H4 (cell line): Measurements from ENCODE around the gene KLF15. TPM values are rescaled to one million over a fixed set of nuclear protein-coding genes. Genes with fewer than 3 reads are reported as not detected.

Experiments used
- DNase-seq: peaks from one replicate; pipeline ENCODE4 v3.0.0-alpha.2; 2015; ENCODE audit warnings: low spot score
- total RNA-seq: library from RNA; depleted of rRNA; stranded (reverse); fragments of >200 nt; shearing (Covaris generic); gene quantifications from 2 replicates; pipeline ENCODE4 v1.2.3, GENCODE V29; 2014; rRNA removed

The KLF15 gene
- total RNA-seq, 1 experiment from 2014 or later = 1.1 TPM

DNA sequence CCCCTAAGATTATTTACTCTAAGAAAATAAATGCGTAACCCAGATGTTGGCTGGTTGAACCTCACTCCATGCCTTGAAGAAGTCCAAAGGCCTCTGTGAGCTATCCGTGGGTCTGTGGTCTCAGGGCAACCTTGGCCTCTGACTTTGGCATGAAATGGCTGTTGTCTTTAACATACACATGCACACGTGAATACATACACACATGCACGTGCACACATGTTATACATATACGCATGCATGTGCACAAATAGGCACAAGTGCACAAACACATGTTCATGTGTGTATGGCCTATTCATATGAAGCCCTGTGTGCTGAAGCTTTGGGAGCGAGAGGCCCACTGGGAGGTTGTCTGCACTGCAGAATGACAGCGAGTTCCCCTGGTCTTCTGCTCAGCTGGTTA is 50.8 kb downstream of the KLF15 start:
- DNase-seq = no peak

DNA sequence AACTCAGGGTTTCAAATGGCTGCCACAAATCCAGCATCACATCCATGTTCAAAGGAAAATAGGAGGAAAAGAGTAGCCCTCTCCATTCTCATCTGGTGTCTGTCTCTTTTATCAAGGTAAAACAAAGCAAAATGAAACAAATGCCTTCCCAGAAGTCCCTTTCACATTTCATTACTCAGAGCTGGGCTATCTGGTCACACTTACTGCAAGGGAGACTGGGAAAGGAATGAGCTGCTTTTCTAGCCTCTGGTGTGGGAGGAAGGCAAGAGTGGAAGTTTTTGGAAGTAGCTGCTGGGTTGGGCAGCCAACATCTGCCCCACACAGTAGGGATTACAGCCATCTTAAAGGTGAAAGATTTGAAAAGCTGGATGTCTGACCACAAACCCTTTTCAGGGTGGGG is 51.8 kb downstream of the KLF15 start:
- DNase-seq = no peak

DNA sequence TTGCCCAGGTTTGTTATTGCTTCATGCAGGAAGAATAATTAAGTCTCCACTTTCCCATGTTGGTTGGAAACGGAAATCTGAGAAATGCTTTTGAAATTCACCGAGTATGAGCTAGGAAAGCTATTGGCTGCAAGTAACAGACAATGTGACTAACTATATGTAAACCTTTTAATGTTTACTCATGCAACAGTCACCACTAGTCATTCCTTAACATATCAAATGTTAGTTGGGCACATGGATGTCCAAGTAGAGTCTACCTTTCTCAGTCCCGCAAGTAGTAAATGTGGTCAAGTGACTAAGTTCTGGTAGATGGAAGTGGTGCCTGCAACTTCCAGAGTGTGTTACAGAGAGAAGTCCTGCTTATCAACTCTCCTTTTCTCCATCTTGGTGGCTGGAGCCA is 52.5 kb downstream of the KLF15 start:
- DNase-seq = no peak

DNA sequence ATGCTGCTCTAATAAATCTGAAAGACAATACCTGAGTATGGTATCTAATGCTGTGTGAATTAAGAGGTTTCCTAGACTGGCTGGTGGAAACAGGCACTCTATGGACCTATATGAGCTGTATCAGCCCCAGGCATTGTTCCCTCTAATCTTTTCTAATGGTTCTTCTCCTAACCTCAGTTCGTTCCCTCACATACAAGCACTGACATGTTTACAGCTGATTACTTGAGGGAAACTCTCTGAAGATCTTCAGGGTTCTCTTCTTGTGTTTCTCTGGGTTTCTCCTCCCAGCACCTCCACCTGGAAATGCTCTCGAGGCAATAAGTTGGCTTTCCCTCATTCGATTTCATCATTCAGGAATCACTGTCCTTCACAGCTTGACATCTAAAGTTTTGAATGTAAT is 52.9 kb downstream of the KLF15 start:
- DNase-seq = no peak

DNA sequence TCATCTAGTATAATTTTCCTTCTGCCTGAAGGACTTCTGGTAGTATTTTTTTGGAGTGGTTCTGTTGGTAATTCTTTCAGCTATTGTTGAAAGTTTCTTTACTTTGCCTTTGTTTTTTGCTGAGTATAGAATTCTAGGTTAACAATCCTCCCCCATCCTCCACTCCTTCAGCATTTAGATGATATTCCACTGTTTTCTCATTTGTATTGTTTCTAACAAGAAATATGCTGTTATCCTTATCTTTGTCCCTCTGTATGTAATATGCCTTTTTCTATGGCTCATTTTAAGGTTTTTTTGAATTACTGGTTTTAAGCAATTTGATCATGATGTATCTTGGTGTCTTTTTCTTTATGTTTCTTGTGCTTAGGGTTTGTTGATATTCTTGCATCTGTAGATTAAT is 53.9 kb downstream of the KLF15 start:
- DNase-seq = no peak

DNA sequence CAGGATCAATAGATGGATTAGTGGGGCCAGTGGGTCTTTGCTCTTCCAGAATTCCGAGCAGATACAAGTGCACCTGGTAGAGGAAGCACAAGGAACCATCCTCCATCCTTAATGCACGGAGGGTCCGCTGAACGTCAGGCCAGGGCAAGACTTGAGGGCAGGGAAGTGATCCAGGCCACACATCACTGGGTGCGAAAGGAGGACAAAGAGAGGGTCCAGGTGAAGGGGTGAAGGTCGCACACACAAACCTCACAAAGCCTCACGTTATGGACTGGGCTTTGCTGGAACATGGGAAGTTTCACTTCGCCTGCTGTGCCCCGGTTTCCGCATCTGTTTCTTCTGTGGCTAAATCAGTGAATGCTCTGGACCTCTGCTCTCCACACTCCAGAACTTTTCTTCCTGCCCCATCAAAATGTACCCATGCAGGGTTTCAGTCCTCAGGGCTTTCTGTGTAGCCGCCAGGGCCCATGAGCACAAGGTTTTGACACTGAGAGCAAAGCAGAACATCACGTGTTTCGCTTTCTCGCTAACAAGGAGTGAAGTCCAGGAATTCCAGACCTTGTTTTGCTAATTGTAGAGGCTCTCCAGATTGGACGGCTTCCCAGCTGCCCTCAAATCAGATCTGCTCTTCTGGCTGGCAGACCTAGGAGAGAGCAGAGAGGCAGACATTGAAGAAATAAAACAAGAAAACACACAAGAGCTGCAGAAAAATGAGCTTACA is 56.3 kb downstream of the KLF15 start:
- no peak for DNase-seq

DNA sequence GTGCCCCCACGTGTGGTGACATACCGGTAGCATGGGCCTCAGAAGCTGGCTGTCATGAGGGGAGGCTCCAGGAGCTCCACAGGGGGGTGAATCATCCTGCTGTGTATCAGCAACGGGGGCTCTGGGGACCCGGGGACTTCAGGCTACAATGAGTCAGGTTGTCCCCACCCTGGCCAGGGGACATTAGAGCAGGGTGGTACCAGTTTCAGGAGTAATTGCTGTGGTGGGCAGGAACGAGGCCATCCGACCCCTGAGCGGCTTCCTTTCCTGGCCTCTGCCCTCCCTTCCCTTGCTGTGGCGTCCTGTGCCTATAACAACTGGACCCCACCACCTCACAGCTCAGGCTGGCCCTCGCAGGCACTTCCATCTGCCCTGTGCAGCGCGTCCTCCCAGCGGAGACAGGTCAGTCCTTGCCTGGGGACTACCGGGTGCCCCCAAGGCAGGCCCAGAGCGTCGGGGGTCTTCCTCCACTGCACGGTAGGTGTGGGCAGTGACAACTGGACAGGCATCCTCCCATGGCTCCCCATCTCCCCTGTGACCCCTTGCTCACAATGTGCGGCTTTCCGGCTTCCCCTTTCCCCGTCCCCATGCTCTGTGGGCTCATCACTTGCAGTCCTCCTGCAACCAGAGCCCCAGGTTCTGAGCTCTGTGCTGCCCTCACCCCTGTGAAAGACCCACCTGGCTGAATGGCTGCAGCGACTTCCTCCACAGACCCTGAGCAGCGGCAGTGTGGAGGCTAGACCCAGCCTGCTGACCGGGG is 57.0 kb downstream of the KLF15 start:
- no peak for DNase-seq

DNA sequence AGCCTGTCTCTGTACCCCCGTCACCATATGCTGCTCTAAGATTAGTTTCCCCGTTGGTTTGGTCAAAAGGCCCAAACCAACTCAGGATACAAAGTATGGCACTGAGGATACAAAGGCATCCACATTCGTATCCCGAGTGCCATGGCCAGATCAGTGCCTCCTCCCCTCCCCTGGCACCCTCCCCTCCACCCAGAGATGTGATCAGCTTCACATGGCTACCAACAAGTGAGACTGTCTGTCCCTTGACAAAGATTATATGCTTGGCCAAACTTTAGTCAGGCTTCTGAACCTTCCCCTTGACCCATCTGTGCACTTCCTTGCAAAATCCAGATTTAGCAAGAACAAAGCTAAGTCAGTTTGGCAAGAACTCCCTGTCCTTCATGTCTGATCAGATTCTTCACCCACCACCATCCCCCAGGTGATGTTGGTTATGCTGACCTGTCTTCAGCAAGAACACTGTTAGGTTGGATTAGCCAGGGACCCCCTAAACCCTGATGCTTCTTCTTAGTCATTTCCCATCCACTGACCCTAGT is 61.7 kb downstream of the KLF15 start:
- no peak for DNase-seq

DNA sequence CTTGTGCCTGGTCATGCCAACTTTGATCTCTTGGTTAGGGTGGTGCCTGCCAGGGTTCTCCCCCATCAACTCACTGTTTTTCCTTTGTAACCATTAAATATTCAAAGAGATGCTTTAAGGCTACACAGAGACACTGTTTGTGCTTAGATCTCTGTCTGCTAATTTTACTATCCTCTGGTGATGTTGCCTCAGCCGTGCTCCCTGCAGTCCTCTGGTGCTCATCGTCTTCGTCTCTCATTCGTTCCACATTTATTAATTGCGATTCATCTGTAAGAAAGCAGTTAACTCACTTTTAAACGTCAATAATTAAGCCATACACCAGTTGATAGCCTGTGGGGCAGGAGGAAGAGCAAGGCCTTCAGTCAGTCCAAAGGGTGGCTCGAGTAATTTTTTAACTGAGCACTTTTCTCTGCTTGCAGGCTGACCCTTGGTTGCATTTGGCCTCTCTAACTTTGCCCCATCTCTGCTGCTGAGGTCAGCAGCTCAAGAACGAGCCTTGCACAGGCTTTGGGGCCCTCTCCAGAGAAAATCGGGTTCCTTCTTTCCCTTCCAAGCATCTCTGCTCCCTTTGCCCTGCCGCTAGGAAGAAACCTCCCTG is 62.9 kb downstream of the KLF15 start:
- no peak for DNase-seq

DNA sequence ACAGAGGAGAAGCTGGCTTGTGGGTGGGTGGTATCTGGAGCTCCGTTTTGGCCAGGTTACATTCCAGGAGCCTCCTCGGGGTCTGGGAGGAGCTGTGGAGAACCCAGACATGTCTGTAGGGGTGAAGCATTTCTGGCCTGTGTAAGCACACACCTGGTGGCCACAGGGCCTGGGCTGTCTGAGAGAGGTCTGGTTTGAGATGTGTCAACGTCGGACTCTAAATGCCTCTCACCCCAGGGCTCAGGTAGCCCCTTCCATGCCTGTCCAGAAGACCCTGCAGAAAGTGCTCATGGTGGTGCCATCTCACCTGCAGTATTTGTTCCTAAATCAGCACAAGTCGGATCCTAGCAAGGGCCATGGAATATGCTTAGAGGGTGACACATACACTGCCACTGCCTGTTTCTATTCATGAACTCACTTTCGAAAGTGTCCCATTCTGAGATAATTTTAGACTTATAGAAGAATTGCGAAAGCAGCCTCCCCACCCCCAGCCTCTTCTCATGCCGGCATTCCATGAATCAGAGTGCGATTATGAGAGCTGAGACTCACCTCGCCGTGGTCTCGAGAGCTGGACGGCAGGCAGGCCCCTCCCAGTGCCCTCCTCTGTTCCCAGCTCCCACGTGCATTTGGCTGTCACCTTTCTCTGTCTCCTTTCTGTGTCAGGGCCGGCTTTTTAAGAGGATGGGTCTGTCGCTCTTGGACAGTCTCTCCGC is 63.7 kb downstream of the KLF15 start:
- DNase-seq = no peak

Other genes starting within 250 kb of the KLF15 start
- 4.6 and 7.0 TPM in 2 replicates for gene ALDH1L1, start 176.8 kb downstream of the KLF15 start, total RNA-seq
- gene CFAP100, start 37.5 kb upstream of the KLF15 start, total RNA-seq = not detected in 2 replicates
- gene ZXDC, start 118.5 kb upstream of the KLF15 start, total RNA-seq = 6.6 and 12.2 TPM in 2 replicates
- gene UROC1, start 160.4 kb upstream of the KLF15 start, total RNA-seq = not detected in 2 replicates
- 0.37 TPM in 1 of 2 replicates, not detected in the other for gene CHST13, start 166.7 kb upstream of the KLF15 start, total RNA-seq
- not detected in 2 replicates for gene C3orf22, start 201.5 kb upstream of the KLF15 start, total RNA-seq